GM15510 (cell line): ENCODE measurements around the gene VTI1A.

Experiments
- POLR2A ChIP-seq: IDR thresholded peaks from 3 replicates; pipeline ENCODE4 v1.6.1; 2011; ENCODE audit warnings: borderline replicate concordance; ENCODE audit not compliant: insufficient read length; ENCODE audit errors: extremely low read depth

The VTI1A gene

DNA sequence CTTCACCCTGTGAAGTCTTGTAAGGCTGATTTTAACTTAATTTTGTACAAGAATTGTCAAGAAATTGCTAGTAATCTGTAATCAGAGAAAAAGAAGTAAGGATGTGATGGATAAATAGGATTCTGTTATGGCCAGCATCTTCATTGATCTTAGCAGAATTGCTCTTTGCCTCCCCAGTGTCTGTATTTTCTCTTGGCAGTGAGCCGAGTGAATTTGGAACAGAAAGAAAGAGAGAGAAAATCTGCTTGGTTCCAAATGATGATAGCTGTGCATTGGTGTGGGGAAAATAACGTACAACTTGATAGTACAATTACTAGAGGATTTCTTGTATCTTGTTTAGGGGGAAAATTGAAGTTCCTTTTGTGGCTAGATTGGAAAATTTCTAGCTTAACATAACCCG is 34.6 kb downstream of the VTI1A start:
- no peak for TF ChIP-seq POLR2A

GRCh38 chr10:112484399-112484798 is 37.4 kb downstream of the VTI1A start:
- no peak for TF ChIP-seq POLR2A

DNA sequence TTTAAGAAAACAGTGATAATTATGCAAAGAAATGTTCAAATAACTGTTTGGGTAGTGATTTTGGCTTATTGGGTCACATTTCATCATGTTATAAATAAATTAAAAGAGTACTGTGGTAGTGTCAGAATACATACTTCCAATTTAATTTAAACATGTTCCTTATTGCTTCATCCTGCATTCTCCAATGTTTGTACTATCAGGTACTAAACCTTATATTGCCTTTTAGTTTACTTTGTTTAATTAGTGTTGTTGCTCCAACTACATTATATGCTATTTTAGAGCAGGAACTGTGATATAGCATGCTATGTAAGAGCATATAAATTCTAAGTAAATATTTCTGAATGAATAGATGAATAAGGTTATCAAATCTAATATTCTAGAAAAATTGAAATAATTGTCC is 40.9 kb downstream of the VTI1A start:
- no peak for TF ChIP-seq POLR2A

- no peak for TF ChIP-seq POLR2A
Observed at GRCh38 chr10:112490545-112490944, 43.5 kb downstream of the VTI1A start.

GRCh38 chr10:112491144-112491543 is 44.1 kb downstream of the VTI1A start:
- no peak for TF ChIP-seq POLR2A

DNA sequence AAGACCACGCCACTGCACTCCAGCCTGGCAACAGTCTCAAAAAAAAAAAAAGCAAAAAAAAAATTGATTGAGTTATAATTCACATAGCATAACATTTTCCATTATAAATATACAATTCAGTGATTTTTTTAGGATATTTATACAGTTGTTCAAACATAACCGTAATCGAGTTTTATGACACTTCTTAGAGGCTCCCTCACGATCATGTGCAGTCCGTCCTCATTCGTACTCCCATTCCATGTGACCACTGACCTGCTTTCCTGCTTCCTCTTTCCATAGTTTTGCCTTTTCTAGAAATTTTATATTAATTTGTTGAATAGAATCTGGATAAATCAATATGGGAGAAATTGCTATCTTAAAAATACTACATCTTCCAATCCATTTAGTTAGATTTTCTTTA is 45.7 kb downstream of the VTI1A start:
- no peak for TF ChIP-seq POLR2A

DNA sequence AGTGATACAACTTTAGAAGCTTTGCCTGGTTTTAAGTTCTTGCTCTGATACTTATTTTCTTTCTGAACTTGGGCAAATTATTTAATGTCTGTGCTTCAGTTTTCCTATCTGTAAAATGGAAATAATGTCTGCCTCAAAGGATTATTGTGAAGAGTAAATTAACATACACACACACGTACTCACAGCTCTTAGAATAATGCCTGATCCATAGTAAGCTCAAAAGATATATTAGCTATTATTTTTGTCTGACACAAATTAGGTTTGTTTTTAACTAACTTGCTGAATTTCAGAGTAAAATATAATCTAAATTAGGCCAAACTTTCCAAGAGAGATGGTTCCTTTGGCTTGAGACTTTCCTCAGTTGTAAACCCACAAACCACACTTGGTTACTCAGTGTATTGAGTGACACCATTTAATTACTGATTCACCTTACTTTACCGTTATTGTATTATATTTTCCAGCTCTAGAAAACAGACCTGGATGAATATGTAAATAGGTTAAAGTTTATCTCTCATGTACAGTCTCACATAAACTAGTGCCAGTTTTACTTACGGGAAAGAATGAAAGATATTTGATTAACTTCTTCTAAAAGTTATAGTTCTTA is 50.4 kb downstream of the VTI1A start:
- TF ChIP-seq POLR2A, result no peak

GRCh38 chr10:112498806-112499205 is 51.8 kb downstream of the VTI1A start:
- TF ChIP-seq POLR2A, result no peak

DNA sequence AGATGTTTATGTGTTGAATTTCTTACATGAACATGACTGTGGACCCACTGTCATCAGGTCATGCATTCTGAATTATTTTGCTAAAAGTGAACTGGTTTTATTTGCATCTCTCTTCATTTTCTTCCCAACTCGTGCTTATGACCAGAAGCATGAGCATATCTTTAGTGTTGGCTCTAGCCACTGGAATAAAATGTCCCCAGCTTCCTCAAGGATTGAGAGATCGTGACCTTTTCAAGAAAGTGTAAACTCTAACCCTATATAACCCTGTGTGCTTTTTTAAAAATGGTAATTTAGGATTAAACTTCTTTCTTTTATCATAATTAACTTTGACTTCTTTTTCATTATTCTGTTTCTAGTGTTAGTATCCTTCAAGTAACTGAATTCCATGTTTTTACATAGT is 55.5 kb downstream of the VTI1A start:
- TF ChIP-seq POLR2A, result no peak

DNA sequence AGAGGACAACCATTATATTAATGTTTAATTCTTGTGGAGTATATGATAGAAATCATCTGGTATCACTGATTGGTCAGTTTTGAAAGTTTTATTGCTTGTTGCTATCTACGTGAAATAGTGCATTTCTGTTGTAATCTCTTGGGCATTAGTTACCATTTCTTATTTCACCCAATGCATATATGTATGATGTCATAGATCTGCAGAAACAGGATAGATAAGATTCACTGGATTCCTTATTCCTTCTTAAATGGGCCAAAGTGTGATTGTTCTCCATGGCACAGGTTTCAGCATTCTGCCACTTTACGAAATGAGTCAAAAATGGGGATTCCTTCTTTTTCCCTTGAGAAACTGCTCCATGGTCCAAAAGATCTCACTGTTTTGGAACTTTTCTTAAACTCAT is 56.6 kb downstream of the VTI1A start:
- TF ChIP-seq POLR2A, result no peak

DNA sequence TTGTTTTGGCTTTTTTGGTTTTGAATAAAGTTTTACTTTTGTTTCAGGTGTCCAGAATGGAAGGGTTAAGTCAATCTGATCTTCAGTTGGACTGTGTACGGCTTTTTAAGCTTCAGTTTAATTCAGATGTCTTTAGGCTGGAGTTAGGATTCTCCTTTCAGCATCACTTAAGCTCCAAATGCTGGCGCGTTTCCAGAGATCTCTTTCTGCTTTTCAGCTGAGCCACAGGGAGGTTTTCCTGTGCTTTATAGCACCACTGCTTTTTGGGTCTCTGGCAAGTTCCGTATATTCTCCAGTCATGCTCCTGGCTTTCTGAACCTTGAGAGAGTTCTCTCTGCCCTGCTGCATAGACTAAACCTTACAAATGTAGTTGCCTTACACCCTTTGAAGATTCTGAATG is 60.0 kb downstream of the VTI1A start:
- no peak for TF ChIP-seq POLR2A

- no peak for TF ChIP-seq POLR2A
Observed at GRCh38 chr10:112507988-112508387, 61.0 kb downstream of the VTI1A start.

GRCh38 chr10:112509558-112510291 is 62.7 kb downstream of the VTI1A start:
- no peak for TF ChIP-seq POLR2A

- no peak for TF ChIP-seq POLR2A
Observed at GRCh38 chr10:112510384-112510783, 63.4 kb downstream of the VTI1A start.

- TF ChIP-seq POLR2A, result no peak
Observed at GRCh38 chr10:112512294-112512693, 65.3 kb downstream of the VTI1A start.

- TF ChIP-seq POLR2A, result no peak
Observed at GRCh38 chr10:112515126-112515525, 68.1 kb downstream of the VTI1A start.
